Activated CD8-positive, alpha-beta T cell treated with anti-CD3 and anti-CD28 coated beads for 36 hours (primary cell): ENCODE results near the gene GFM2. TPM values are rescaled to one million over a fixed set of nuclear protein-coding genes. Genes with fewer than 3 reads are reported as not detected.

Source experiments
- ATAC-seq: fragments of 200-7000 bp; cut with Tn5 transposase; one replicate; pipeline ENCODE4 v1.10.0; 2021; ENCODE audit warnings: mild to moderate bottlenecking, moderate library complexity
- CTCF ChIA-PET: fragments of 350-600 bp; sonication (Branson Sonifier 250); formaldehyde crosslinking; loops from one replicate; lab custom pipeline; 2021; ENCODE audit warnings: antibody characterized with exemption; lab: Charles Lee
- POLR2A ChIA-PET: fragments of 350-600 bp; sonication (Branson Sonifier 250); formaldehyde crosslinking; loops from one replicate; lab custom pipeline; 2021; ENCODE audit warnings: antibody characterized with exemption; lab: Charles Lee
- DNase-seq: peaks from one replicate; pipeline ENCODE4 v3.0.0-alpha.2; 2020
- H3K27ac Mint-ChIP-seq: one replicate; pipeline ENCODE4 v1.8.0; 2021; ENCODE audit warnings: mild to moderate bottlenecking, mixed read lengths
- H3K27me3 Mint-ChIP-seq: one replicate; pipeline ENCODE4 v1.8.0; 2021; ENCODE audit warnings: mixed read lengths
- H3K36me3 Mint-ChIP-seq: one replicate; pipeline ENCODE4 v1.8.0; 2021; ENCODE audit warnings: low read depth, mixed read lengths
- H3K4me1 Mint-ChIP-seq: one replicate; pipeline ENCODE4 v1.8.0; 2021; ENCODE audit warnings: low read depth, mixed read lengths
- H3K4me3 Mint-ChIP-seq: one replicate; pipeline ENCODE4 v1.8.0; 2021; ENCODE audit warnings: mild to moderate bottlenecking, moderate library complexity, mixed read lengths
- H3K9me3 Mint-ChIP-seq: one replicate; pipeline ENCODE4 v1.8.0; 2021; ENCODE audit warnings: mixed read lengths
- CTCF ChIP-seq: fragments of 200-600 bp; IDR thresholded peaks from one replicate; pipeline ENCODE4 v1.8.0; 2022; ENCODE audit warnings: antibody characterized with exemption, mild to moderate bottlenecking
- intact Hi-C: fragments of 100-400 bp; cut with micrococcal nuclease; formaldehyde crosslinking; loops from one replicate; pipeline ENCODE4 v1.10.0; 2022
- total RNA-seq, 2 experiments: library from RNA; stranded (reverse); gene quantifications; one replicate each; pipeline ENCODE4 v1.2.3, GENCODE V29; 2021

The GFM2 gene
- 10 to 100 TPM; 30.1 to 30.5 TPM for total RNA-seq

DNA sequence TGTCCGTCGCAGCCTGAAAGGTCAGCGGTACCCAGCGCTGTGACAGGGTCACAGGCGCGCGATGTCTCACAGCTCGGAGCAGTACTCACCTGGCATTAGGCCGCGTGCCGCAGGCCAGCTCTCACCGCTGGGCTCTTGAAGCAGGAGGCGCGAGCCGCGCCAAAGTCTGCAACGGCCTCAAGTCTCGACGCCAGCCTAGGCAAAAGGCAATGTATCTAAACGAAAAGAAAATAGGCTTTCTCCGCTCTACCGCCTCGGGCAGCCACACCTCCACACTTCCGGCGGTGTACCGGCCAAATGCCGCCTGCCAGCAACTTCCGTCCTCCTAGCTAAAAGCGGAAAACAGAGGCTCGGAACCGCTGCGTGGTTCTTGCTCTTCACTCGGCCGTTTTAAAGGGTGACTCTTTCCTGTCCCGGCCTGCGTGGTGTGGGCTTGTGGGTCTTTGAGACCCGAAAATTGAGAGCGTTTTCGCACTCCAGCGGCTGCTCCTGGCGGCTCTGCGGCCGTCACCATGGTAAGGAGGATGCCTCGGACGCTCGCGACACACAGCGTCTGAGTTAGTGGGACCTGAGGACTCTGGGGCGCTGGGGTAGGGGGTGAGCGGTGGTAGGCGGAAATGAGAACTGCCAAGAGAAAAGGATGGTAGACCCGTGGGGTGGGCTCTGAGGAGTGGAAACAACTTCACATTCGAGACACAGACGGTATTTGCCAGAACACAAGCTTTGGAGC is at the start of gene GFM2, which contains the start of gene NSA2:
TSS of gene GFM2 (minus strand) at position 269 of the 730 bp plus-strand sequence. CDS start 3,375 bp downstream, outside the sequence.
TSS of gene NSA2 (plus strand) at position 401 of the 730 bp plus-strand sequence. CDS start at position 513, 112 bp downstream.
- ChIA-PET CTCF (interaction anchor here (0.6 to 2.3 kb wide), 17 partner anchors 8 to 470 kb away, joined by 3 to 10 read pairs (median 6); partner anchors contain the start of genes ANKRD31 and HEXB), POLR2A (interaction anchor here (1.0 to 2.1 kb wide), 3 partner anchors 8 to 30 kb away, joined by 3 to 5 read pairs (median 3); no protein-coding TSS in a partner anchor)
- H3K4me3 Mint-ChIP-seq: peak within 1 kb of the TSS; percentile 98
- no peaks in the 10 kb centered on the region for H3K27me3 Mint-ChIP-seq
- peaks cover 40% of the 10 kb centered on the region for H3K4me1 Mint-ChIP-seq
- peak; percentile 96 for DNase-seq
- H3K27ac Mint-ChIP-seq: peak within 1 kb of the TSS; percentile 99
- no peak for TF ChIP-seq CTCF
- H3K9me3 Mint-ChIP-seq: no peaks in the 10 kb centered on the region
- intact Hi-C loops: loop anchor here (10.0 kb wide), 2 partner anchors 148 to 498 kb away; no protein-coding TSS in a partner anchor
- ATAC-seq: peak; percentile 91
- H3K36me3 Mint-ChIP-seq: peaks cover 38% of the 10 kb centered on the region

DNA sequence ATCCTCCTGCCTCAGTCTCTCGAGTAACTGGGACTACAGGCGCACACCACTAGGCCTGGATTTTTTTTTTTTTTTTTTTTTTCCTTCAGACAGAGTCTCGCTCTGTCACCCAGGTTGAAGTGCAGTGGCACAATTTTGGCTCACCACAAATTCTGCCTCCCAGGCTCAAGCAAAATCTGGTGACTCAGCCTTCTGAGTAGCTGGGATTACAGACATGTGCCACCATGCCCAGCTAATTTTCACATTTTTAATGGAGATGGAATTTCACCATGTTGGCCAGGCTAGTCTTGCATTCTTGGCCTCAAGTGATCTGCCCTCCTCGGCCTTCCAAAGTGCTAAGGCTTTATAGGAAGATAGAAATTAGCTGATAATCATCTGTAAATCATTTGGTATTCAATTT is 44.0 kb upstream of the GFM2 start:
- intact Hi-C loops: no loop called here
- Mint-ChIP-seq H3K36me3 (no peaks in the 10 kb centered on the region), H3K4me1 (peaks cover 2% of the 10 kb centered on the region), H3K9me3 (no peaks in the 10 kb centered on the region), H3K27me3 (no peaks in the 10 kb centered on the region), H3K27ac (no peak overlapping the region), H3K4me3 (no peak overlapping the region)
- TF ChIP-seq CTCF: no peak
- DNase-seq: no peak
- ChIA-PET CTCF (no interaction called here), POLR2A (no interaction called here)
- ATAC-seq: no peak

DNA sequence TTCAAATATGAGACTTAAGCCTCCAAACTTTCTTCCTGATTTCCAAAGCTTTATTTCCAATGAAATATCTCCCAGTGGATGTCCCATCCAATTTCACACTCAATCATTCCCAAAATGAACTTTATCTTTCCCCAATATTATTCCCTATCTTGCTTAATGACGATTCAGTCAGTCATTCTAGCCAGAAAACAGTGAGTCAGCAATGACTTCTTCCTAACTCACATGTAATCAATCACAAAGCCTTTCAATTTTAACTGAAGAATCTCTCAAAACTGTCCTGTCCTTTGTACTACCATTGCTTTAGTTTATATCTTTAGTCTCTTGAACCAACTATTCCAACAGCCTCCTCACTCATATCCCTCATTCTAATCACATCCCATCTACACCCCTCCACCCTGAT is 35.0 kb upstream of the GFM2 start:
- DNase-seq (no peak), ATAC-seq (no peak)
- H3K4me1 Mint-ChIP-seq: no peaks in the 10 kb centered on the region
- H3K27me3 Mint-ChIP-seq: no peaks in the 10 kb centered on the region
- H3K27ac Mint-ChIP-seq: peak overlapping the region; percentile 5
- TF ChIP-seq CTCF: no peak
- intact Hi-C loops: no loop called here
- POLR2A ChIA-PET: no interaction called here
- no peak overlapping the region for H3K4me3 Mint-ChIP-seq
- no peaks in the 10 kb centered on the region for H3K9me3 Mint-ChIP-seq
- CTCF ChIA-PET: no interaction called here
- peaks cover 9% of the 10 kb centered on the region for H3K36me3 Mint-ChIP-seq

GRCh38 chr5:74801197-74801596 is 34.3 kb upstream of the GFM2 start:
- Mint-ChIP-seq H3K4me3 (no peak overlapping the region), H3K4me1 (no peaks in the 10 kb centered on the region), H3K36me3 (peaks cover 9% of the 10 kb centered on the region), H3K9me3 (no peaks in the 10 kb centered on the region), H3K27me3 (no peaks in the 10 kb centered on the region), H3K27ac (no peak overlapping the region)
- ATAC-seq (no peak), DNase-seq (no peak)
- intact Hi-C loops: no loop called here
- POLR2A ChIA-PET: no interaction called here
- no peak for TF ChIP-seq CTCF
- CTCF ChIA-PET: no interaction called here
